NCI-H526 treated with DMSO at 0.1 percent for 48 hours (cell line): ENCODE results near the gene PIK3C2A.

Experiments
- DNase-seq: peaks from one replicate; lab custom pipeline; 2025; lab: John Stamatoyannopoulos, UW

Gene PIK3C2A

GRCh38 chr11:17211286-17211685, 3.5 kb upstream of the PIK3C2A start:
- DNase-seq, result no peak

GRCh38 chr11:17209939-17210245, 2.1 kb upstream of the PIK3C2A start:
- no peak for DNase-seq

GRCh38 chr11:17208257-17208999, 642 bp upstream of the PIK3C2A start:
- DNase-seq, result peak; percentile 91

GRCh38 chr11:17206463-17206862, 1.3 kb downstream of the PIK3C2A start:
- DNase-seq, result no peak

GRCh38 chr11:17197431-17197898, 10.3 kb downstream of the PIK3C2A start:
- DNase-seq, result no peak

- DNase-seq, result no peak
These were observed 19.1 kb downstream of the PIK3C2A start for GRCh38 chr11:17188675-17189074.

GRCh38 chr11:17186932-17187692, 20.7 kb downstream of the PIK3C2A start:
- DNase-seq, result no peak

- DNase-seq, result no peak
These were observed 21.8 kb downstream of the PIK3C2A start for GRCh38 chr11:17185938-17186337.

GRCh38 chr11:17184882-17185587, 22.8 kb downstream of the PIK3C2A start:
- no peak for DNase-seq

- DNase-seq, result no peak
These were observed 23.9 kb downstream of the PIK3C2A start for GRCh38 chr11:17183836-17184235.

- no peak for DNase-seq
These were observed 27.8 kb downstream of the PIK3C2A start for GRCh38 chr11:17179970-17180369.

- DNase-seq, result no peak
These were observed 34.5 kb downstream of the PIK3C2A start for GRCh38 chr11:17173332-17173731.

- DNase-seq, result no peak
These were observed 35.9 kb downstream of the PIK3C2A start for GRCh38 chr11:17171916-17172315.

GRCh38 chr11:17171343-17171742, 36.4 kb downstream of the PIK3C2A start:
- DNase-seq, result no peak

- no peak for DNase-seq
These were observed 37.9 kb downstream of the PIK3C2A start for GRCh38 chr11:17169876-17170275.

GRCh38 chr11:17165247-17165890, 42.4 kb downstream of the PIK3C2A start:
- DNase-seq, result no peak

GRCh38 chr11:17164361-17165246, 43.2 kb downstream of the PIK3C2A start:
- DNase-seq, result no peak

- no peak for DNase-seq
These were observed 44.0 kb downstream of the PIK3C2A start for GRCh38 chr11:17163736-17164135.

GRCh38 chr11:17163291-17163690, 44.5 kb downstream of the PIK3C2A start:
- DNase-seq, result no peak

GRCh38 chr11:17162376-17162775, 45.4 kb downstream of the PIK3C2A start:
- no peak for DNase-seq

- no peak for DNase-seq
These were observed 46.3 kb downstream of the PIK3C2A start for GRCh38 chr11:17161515-17161914.
